MM.1S (cell line): ENCODE measurements around the gene C2.

Source experiments
- CTCF ChIP-seq: fragments of 300-600 bp; sonication (generic); IDR thresholded peaks from 2 replicates; pipeline ENCODE4 v1.5.1; 2016; ENCODE audit warnings: antibody characterized with exemption, low read length, mixed read lengths
- EZH2 ChIP-seq: fragments of 300-600 bp; sonication (generic); optimal IDR thresholded peaks from 2 replicates; pipeline ENCODE3; 2017; ENCODE audit warnings: low read depth, mild to moderate bottlenecking, antibody characterized with exemption, low read length, mixed read lengths
- EZH2phosphoT487 ChIP-seq: fragments of 300-600 bp; sonication (generic); IDR thresholded peaks from 2 replicates; pipeline ENCODE4 v1.6.1; 2018; ENCODE audit warnings: antibody characterized with exemption, low read length

- no peak for TF ChIP-seq CTCF
- no peak for TF ChIP-seq EZH2phosphoT487
- no peak for TF ChIP-seq EZH2
Measured at GRCh38 chr6:31965700-31966099, 38.2 kb downstream of the C2 start.
